ENCODE data around the gene VLDLR.

VLDLR gene

DNA sequence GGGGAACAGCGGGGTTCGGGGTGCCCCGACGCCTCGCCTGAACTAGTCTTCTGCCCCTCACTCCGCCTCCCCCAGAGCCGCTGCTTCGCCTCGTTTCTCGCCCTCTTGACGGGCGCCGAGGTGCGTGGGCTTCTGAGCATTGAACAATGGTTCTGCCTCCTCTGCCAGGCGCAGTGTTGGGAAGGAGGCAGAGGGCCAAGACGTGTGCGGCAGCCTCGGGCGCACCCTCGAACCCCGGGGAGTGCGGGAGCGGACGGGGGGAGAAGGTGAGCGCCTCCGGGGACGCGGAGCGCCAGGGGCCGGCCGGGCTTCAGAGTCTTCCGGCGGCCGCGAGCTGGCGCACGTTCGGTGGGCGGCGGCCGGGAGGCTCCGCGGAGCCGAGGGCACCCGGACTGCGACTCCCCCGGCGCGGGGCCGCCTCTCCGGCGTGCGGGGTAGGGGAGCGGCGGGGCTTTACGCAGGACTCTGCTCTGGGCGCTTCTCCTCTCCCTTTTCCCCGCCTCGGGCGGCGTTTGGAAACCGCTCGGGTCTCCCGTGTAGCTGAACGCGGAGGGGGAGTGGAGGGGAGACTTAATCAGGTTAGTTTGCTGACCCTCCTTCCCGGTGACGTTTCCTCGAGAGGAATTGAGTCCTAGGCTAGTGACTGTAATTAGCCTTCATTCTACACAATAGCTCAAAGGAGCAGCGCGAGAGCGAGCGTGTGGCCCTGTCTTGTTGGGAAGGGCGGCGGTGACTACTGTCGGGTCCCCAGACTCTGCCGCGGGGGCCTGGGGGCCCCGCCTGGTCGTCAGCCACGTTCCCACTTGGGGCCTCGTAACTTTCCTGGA, 1.1 kb downstream of the VLDLR start:
- peak in 1 of 2 experiments; percentile 19 for DNase-seq

- DNase-seq: no peak
Observed at GRCh38 chr9:2623288-2624050, 1.9 kb downstream of the VLDLR start.

GRCh38 chr9:2624051-2624682, 2.6 kb downstream of the VLDLR start:
- no peak for DNase-seq

GRCh38 chr9:2625427-2625826, 3.8 kb downstream of the VLDLR start:
- DNase-seq: no peak

DNA sequence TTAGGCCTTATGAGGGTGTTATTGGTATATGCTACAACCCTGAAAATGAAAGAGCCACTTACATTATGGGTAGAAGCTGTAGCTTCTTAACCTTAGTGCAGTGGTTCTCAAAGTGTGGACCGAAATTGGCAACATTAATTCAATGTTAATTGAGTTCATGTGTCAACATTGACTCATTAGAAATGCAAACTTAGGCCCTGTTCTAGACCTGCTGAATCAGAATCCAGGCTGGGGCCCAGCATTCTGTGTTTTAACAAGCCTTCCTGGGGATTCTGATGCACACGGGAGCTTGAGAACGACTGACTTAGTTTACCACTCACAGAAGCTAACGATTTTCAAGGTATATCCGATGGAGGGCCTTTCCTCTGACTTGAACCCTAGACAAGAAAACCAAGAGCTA, 7.3 kb downstream of the VLDLR start:
- no peak for DNase-seq

- no peak for DNase-seq
Observed at GRCh38 chr9:2630158-2630557, 8.6 kb downstream of the VLDLR start.

GRCh38 chr9:2631263-2631662, 9.7 kb downstream of the VLDLR start:
- DNase-seq: no peak

GRCh38 chr9:2634153-2634552, 12.6 kb downstream of the VLDLR start:
- DNase-seq: no peak

DNA sequence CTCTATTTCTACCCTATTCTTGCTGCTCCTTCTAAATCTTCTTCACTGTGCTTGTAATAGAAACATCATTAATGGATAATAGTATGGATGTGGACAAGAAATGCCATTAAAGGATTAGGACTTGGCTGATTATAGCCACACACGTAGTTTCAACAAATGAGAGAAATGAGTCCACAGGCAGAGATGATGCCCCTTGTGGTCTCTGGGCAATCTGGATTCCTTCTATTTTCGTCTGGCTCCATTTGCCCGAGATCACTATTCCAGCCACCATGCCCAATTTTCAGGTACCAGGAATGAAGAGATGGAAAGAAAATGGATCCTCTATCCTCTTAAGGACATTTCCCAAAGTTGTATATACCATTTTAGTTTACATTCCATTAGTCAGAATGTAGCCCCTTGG, 13.2 kb downstream of the VLDLR start:
- no peak for DNase-seq

GRCh38 chr9:2635922-2636321, 14.3 kb downstream of the VLDLR start:
- no peak for DNase-seq

- no peak for DNase-seq
Observed at GRCh38 chr9:2637390-2637789, 15.8 kb downstream of the VLDLR start.

GRCh38 chr9:2638871-2639673, 17.5 kb downstream of the VLDLR start:
- DNase-seq: no peak

DNA sequence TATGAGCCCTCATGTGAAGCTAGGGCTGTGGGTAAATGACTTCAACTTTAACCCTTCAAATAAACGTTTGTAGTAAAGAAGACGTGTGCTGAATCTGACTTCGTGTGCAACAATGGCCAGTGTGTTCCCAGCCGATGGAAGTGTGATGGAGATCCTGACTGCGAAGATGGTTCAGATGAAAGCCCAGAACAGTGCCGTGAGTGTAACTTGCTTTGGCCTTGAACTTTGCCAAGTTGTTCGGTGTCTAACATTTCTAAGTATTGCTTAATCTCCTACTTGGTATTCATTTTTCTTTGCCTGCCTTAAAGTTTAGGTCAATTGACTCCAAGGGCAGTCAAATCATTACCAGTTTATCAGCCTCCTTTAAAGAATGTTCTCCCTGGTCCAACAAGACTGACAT, 18.2 kb downstream of the VLDLR start:
- DNase-seq: no peak

DNA sequence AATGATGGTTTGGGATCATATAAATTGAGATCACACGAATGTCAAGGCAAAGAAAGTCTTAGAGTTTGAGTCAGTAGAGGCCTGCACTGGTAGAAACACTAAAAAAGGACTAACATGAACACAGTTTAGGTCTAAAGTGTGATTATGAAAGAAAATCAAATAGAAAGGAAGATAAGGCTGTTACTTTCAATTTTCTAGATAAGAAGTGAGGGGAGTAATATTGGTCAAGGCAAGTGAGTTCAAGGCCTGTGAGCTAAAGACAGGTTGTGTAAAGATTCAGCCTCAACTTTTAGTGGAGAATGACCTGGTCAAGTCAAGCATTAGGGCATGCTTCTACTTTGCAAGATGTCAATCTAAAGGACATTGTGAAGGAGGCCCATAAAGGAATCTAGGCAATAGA, 19.0 kb downstream of the VLDLR start:
- DNase-seq: no peak

DNA sequence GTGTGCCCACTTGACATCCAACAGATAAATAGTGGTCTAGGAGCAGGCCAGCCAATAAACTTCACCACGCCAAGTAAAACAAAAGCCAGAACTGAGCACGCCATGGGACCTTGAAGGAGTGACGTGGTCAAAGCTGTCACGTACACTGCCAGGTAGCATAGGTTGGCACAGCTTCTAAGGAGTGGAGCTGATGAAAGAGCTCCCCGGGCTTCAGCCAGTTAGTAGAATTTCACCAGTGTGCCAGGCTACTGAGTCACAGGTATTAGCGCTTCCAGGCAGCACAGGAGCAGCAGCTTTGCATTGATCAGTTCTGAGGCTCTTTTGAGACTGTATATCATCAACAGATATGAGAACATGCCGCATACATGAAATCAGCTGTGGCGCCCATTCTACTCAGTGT, 19.4 kb downstream of the VLDLR start:
- no peak for DNase-seq

- DNase-seq: no peak
Observed at GRCh38 chr9:2642068-2642467, 20.5 kb downstream of the VLDLR start.

DNA sequence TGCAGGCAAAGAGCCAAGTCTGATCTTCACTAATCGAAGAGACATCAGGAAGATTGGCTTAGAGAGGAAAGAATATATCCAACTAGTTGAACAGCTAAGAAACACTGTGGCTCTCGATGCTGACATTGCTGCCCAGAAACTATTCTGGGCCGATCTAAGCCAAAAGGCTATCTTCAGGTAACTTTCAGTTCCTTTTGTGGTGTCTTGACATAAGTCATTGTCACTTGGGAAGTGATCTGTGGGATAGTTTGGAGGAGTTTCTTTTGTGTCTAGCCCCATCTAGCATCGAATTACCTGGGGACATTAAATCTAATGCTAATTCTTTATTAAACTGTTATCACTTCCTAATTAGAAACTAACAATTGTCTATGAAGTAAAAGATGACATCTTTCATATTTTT, 24.0 kb downstream of the VLDLR start:
- DNase-seq: no peak

DNA sequence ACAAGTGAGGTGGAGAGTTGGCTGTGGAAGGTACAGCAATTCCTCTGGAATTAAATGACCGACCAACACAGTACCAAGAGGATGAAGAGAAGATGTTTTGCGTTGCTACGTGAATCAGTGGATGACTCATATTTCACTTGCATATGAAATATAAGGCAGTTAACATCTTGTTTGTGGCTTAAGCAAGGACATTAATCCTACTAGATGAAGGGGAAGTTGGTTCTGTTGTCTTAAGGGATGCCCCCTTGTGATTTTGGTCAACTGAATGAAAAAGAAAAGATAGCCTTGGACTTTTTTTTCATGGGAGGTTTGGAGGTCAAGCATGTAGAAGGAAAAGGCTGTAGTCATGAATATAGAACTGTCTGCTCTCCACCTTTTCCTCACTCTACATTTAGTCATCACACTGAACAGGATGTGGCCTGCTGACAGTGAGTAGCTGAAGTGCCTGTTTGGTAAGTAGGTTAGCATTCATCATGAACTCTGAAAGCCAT, 33.9 kb downstream of the VLDLR start:
- no peak for DNase-seq

DNA sequence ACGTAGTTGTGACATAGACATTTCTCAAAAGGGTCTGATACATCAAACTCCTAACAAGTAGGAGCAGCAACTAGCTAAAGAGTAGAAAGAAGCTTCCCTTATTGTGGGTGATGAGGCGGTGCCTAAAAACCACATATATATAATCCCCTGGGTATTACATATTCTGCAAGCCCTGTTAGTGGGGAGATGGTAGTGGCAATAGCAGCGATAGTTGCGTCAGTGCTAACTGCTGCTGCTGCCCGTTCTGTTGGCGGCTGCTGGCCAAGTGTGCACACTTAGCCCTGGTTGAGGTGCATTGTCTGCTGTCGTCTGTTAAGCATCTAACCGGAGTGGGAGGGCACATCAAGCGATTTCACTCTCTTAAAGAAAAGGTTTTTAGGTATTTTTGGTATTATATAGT, 35.8 kb downstream of the VLDLR start:
- DNase-seq: no peak

DNA sequence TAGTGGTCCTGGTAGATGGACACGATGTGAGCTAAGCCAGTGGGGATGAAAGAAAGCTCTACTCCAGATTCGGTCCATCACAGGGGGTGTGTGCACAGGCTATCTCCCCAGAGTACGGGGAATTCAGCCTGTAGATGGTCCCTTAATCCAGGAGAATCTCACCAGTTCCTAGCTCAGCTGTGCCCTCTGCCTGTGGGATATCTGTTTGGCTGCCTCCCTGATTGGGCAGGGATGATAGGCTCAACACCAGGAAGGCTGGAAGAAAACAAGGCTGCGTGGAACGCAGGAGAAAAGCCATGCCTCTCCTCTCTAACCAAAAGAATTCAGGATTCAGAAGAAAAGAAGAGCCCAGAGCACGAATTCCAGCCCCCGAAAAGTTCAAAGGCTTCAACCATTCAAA, 40.9 kb downstream of the VLDLR start:
- DNase-seq: no peak

DNA sequence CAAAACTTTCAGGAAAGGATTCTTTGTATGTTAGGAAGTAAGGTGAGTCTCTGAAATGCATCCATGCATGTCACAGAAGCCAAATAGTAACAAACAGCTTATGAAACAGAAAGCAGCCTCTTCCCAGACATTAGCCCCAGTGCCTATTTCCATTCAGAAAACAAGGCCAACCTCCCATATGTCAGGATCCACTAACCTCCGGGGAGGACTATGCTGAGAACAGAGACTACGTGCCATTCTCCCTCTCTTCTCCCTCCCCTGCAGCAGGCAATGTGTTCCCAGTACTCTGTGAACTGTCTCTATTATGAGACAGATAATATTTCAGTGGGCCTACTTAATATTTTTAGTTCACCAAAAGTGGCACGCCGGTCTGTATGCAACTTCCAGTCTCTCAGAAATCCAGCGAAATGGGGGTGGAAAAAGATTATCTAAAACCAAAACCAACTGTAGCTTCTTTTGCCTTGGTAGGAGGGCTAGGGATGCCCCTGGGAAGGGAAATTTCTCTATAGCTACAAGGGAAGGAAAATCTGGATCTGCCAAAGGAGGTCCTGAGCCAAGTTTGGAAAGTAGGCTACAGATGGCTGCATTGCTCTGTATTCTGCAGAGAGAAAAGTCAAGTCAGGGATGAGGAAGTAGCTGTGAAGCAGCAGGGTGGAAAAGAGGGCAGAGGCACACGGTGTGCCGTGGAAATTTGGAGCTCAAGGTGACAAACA, 42.0 kb downstream of the VLDLR start:
- no peak for DNase-seq

All from NCI-H1930 (cell line).